IMR-90 (cell line): ENCODE measurements around the gene NUP98. TPM values are rescaled to one million over a fixed set of nuclear protein-coding genes. Genes with fewer than 3 reads are reported as not detected.

Source experiments
- ATAC-seq: fragments of 200-7000 bp; cut with Tn5 transposase; 2 replicates; pipeline ENCODE4 v1.9.1; 2020; ENCODE audit warnings: low read depth, mild to moderate bottlenecking, moderate library complexity
- BruUV-seq: library from RNA; stranded (reverse); fragments of 400-500 nt; replicated peaks from 2 replicates; lab custom pipeline; 2021; lab: Mats Ljungman, UMichigan
- CTCF ChIA-PET: fragments of 300-600 bp; formaldehyde crosslinking; extraction: SDS; loops from one replicate; lab custom pipeline; 2021; ENCODE audit warnings: antibody characterized with exemption; lab: Yijun Ruan, JAX
- POLR2A ChIA-PET: fragments of 300-600 bp; sonication (Branson Sonifier 250); formaldehyde crosslinking; loops from one replicate; lab custom pipeline; 2022; ENCODE audit warnings: antibody characterized with exemption; ENCODE audit not compliant: unreplicated experiment; lab: Charles Lee
- DNase-seq: peaks from one replicate; pipeline ENCODE4 v3.0.0; 2013
- H2AFZ ChIP-seq: replicated peaks from 2 replicates; pipeline ENCODE3; 2013; ENCODE audit warnings: low read length, mild to moderate bottlenecking; ENCODE audit not compliant: poor library complexity
- H2AK5ac ChIP-seq: 2 replicates; pipeline ENCODE4 v1.6.1; 2013; ENCODE audit warnings: low read depth, low read length, inconsistent platforms
- H2AK9ac ChIP-seq: replicated peaks from 2 replicates; pipeline ENCODE3; 2013; ENCODE audit warnings: mild to moderate bottlenecking, low read depth, low read length, moderate library complexity; ENCODE audit not compliant: poor library complexity
- H2BK120ac ChIP-seq: 2 replicates; pipeline ENCODE4 v1.6.1; 2013; ENCODE audit warnings: low read depth, low read length, inconsistent platforms
- H2BK15ac ChIP-seq: 3 replicates; pipeline ENCODE4 v1.6.1; 2013; ENCODE audit warnings: low read depth, low read length, inconsistent platforms
- H2BK20ac ChIP-seq: 2 replicates; pipeline ENCODE4 v1.6.1; 2013; ENCODE audit warnings: low read depth, mild to moderate bottlenecking, inconsistent platforms, low read length, moderate library complexity
- H2BK5ac ChIP-seq: 2 replicates; pipeline ENCODE4 v1.6.1; 2013; ENCODE audit warnings: mild to moderate bottlenecking, low read depth, low read length, inconsistent platforms; ENCODE audit not compliant: poor library complexity, severe bottlenecking
- H3K14ac ChIP-seq: replicated peaks from 2 replicates; pipeline ENCODE4 v1.6.1; 2013; ENCODE audit warnings: low read depth, low read length, inconsistent platforms
- H3K18ac ChIP-seq: 2 replicates; pipeline ENCODE4 v1.6.1; 2013; ENCODE audit warnings: low read depth, low read length, control low read depth
- H3K23ac ChIP-seq: 2 replicates; pipeline ENCODE4 v1.6.1; 2013; ENCODE audit warnings: low read depth, low read length, inconsistent platforms
- H3K27ac ChIP-seq: 2 replicates; pipeline ENCODE4 v1.5.1; 2013; ENCODE audit warnings: mild to moderate bottlenecking, control low read depth, low read length; ENCODE audit not compliant: insufficient read depth
- H3K27me3 ChIP-seq: 2 replicates; pipeline ENCODE4 v1.6.1; 2013; ENCODE audit warnings: low read length; ENCODE audit not compliant: control insufficient read depth, insufficient read depth
- H3K36me3 ChIP-seq: 2 replicates; pipeline ENCODE4 v1.6.1; 2013; ENCODE audit warnings: low read length, mixed read lengths; ENCODE audit not compliant: control insufficient read depth, insufficient read depth
- H3K4ac ChIP-seq: 2 replicates; pipeline ENCODE4 v1.6.1; 2013; ENCODE audit warnings: low read depth, low read length, inconsistent platforms
- H3K4me1 ChIP-seq: 2 replicates; pipeline ENCODE4 v1.6.1; 2013; ENCODE audit warnings: low read length, mixed read lengths; ENCODE audit not compliant: control insufficient read depth, insufficient read depth
- H3K4me2 ChIP-seq: 2 replicates; pipeline ENCODE4 v1.6.1; 2013; ENCODE audit warnings: low read depth, mild to moderate bottlenecking, control low read depth, low read length, moderate library complexity
- H3K4me3 ChIP-seq: 2 replicates; pipeline ENCODE4 v1.5.1; 2013; ENCODE audit warnings: low read depth, mild to moderate bottlenecking, control low read depth, low read length, moderate library complexity; ENCODE audit not compliant: insufficient read depth
- H3K56ac ChIP-seq: 2 replicates; pipeline ENCODE4 v1.6.1; 2013; ENCODE audit warnings: low read length, inconsistent platforms; ENCODE audit not compliant: insufficient read depth; ENCODE audit errors: extremely low read depth
- H3K79me1 ChIP-seq, 2 experiments: 2 replicates each; pipeline ENCODE4 v1.6.1; 2013; ENCODE audit warnings: low read length in 2 of 2, inconsistent platforms in 1 of 2, low read depth in 1 of 2
- H3K9ac ChIP-seq: 2 replicates; pipeline ENCODE4 v1.6.1; 2013; ENCODE audit warnings: low read depth, low read length, control low read depth
- H3K9me1 ChIP-seq: 2 replicates; pipeline ENCODE4 v1.6.1; 2013; ENCODE audit warnings: low read length, inconsistent platforms; ENCODE audit not compliant: insufficient read depth
- H3K9me3 ChIP-seq: 2 replicates; pipeline ENCODE4 v1.6.1; 2013; ENCODE audit warnings: low read length; ENCODE audit not compliant: control insufficient read depth, insufficient read depth
- H4K20me1 ChIP-seq: 2 replicates; pipeline ENCODE4 v1.6.1; 2013; ENCODE audit warnings: low read length, inconsistent platforms; ENCODE audit not compliant: insufficient read depth
- H4K5ac ChIP-seq: 2 replicates; pipeline ENCODE4 v1.6.1; 2013; ENCODE audit warnings: mild to moderate bottlenecking, low read depth, low read length, control low read depth
- H4K8ac ChIP-seq, 2 experiments: 2 replicates each; pipeline ENCODE4 v1.6.1; 2013; ENCODE audit warnings: low read depth in 2 of 2, low read length in 2 of 2, control low read depth in 1 of 2, inconsistent platforms in 1 of 2
- H4K91ac ChIP-seq: 2 replicates; pipeline ENCODE4 v1.6.1; 2013; ENCODE audit warnings: low read depth, low read length, inconsistent platforms; ENCODE audit not compliant: insufficient read depth
- BHLHE40 ChIP-seq: fragments of 150-350 bp; IDR thresholded peaks from 2 replicates; pipeline ENCODE4 v1.6.1; 2016; ENCODE audit warnings: mild to moderate bottlenecking, low read depth, low read length
- CEBPB ChIP-seq: IDR thresholded peaks from 2 replicates; pipeline ENCODE4 v1.6.1; 2012; ENCODE audit warnings: low read depth, low read length, improper control_type of control experiment
- CHD1 ChIP-seq: IDR thresholded peaks from 2 replicates; pipeline ENCODE4 v1.6.1; 2012; ENCODE audit warnings: low read depth, low read length, improper control_type of control experiment
- CTCF ChIP-seq: conservative IDR thresholded peaks from 2 replicates; pipeline ENCODE4 v1.5.1; 2012; ENCODE audit warnings: mild to moderate bottlenecking, low read depth, low read length, improper control_type of control experiment
- ELK1 ChIP-seq: fragments of 150-350 bp; IDR thresholded peaks from 2 replicates; pipeline ENCODE4 v1.6.1; 2016; ENCODE audit warnings: low read depth, mild to moderate bottlenecking, low read length, moderate library complexity, borderline replicate concordance
- FOS ChIP-seq: fragments of 150-350 bp; IDR thresholded peaks from 2 replicates; pipeline ENCODE4 v1.6.1; 2016; ENCODE audit warnings: low read depth, low read length
- MAFK ChIP-seq: IDR thresholded peaks from 2 replicates; pipeline ENCODE4 v1.6.1; 2012; ENCODE audit warnings: low read depth, low read length, improper control_type of control experiment
- MAZ ChIP-seq: IDR thresholded peaks from 2 replicates; pipeline ENCODE4 v1.6.1; 2012; ENCODE audit warnings: low read depth, mild to moderate bottlenecking, low read length, improper control_type of control experiment, moderate library complexity, borderline replicate concordance
- MXI1 ChIP-seq: IDR thresholded peaks from 2 replicates; pipeline ENCODE4 v1.6.1; 2012; ENCODE audit warnings: low read depth, mild to moderate bottlenecking, low read length, moderate library complexity, borderline replicate concordance
- NFE2L2 ChIP-seq: fragments of 150-350 bp; IDR thresholded peaks from 2 replicates; pipeline ENCODE4 v1.6.1; 2016; ENCODE audit warnings: low read depth, mild to moderate bottlenecking, low read length
- POLR2A ChIP-seq: IDR thresholded peaks from 2 replicates; pipeline ENCODE4 v1.6.1; 2012; ENCODE audit warnings: mild to moderate bottlenecking, low read depth, low read length
- RAD21 ChIP-seq: IDR thresholded peaks from 2 replicates; pipeline ENCODE4 v1.6.1; 2012; ENCODE audit warnings: low read length, improper control_type of control experiment
- RCOR1 ChIP-seq: IDR thresholded peaks from 2 replicates; pipeline ENCODE4 v1.6.1; 2012; ENCODE audit warnings: mild to moderate bottlenecking, low read length, improper control_type of control experiment; ENCODE audit not compliant: insufficient replicate concordance
- RFX5 ChIP-seq: IDR thresholded peaks from 2 replicates; pipeline ENCODE4 v1.8.0; 2012; ENCODE audit warnings: low read depth, mild to moderate bottlenecking, low read length, moderate library complexity
- SMC3 ChIP-seq: fragments of 150-350 bp; IDR thresholded peaks from 2 replicates; pipeline ENCODE4 v1.6.1; 2016; ENCODE audit warnings: low read depth, mild to moderate bottlenecking, antibody characterized with exemption, low read length, moderate library complexity
- USF2 ChIP-seq: fragments of 150-350 bp; IDR thresholded peaks from 2 replicates; pipeline ENCODE4 v1.6.1; 2017; ENCODE audit warnings: mild to moderate bottlenecking, antibody characterized with exemption, low read length, low read depth
- dilution Hi-C: fragments of 300-500 bp; cut with HindIII; formaldehyde crosslinking; loops from one replicate; pipeline ENCODE4 v1.14.3; 2018; ENCODE audit warnings: low sequenced_read_pairs; ENCODE audit not compliant: unreplicated experiment
- in situ Hi-C: fragments of 300-500 bp; cut with MboI; formaldehyde crosslinking; loops from 3 replicates; pipeline ENCODE4 v1.14.3; 2019; ENCODE audit warnings: low sequenced_read_pairs, inconsistent platforms, mixed read lengths
- intact Hi-C: fragments of 100-400 bp; cut with micrococcal nuclease; formaldehyde crosslinking; loops from 2 replicates; pipeline ENCODE4 v1.10.0; 2022
- polyA plus RNA-seq, 3 experiments: library from polyadenylated mRNA; depleted of rRNA; stranded (reverse); fragments of >200 nt; gene quantifications; 2 replicates each; pipeline ENCODE4 v1.2.3, GENCODE V29; 2012; ENCODE audit warnings: low replicate concordance in 1 of 3
- total RNA-seq: library from RNA; depleted of rRNA; stranded (reverse); fragments of >200 nt; gene quantifications from 2 replicates; pipeline ENCODE4 v1.2.3, GENCODE V29; 2012

The NUP98 gene
- total and polyA plus RNA-seq, 2 of the 4 experiments (the other 2 are of a cell fraction): 103 to 138 TPM

- H3K27me3 ChIP-seq: no peaks in the 10 kb centered on the region
- POLR2A ChIA-PET: no interaction called here
- H2AK5ac ChIP-seq: no peak overlapping the region
- dilution Hi-C loops (no loop called here), in situ Hi-C loops (no loop called here), intact Hi-C loops (no loop called here)
- H4K5ac ChIP-seq: no peak overlapping the region
- H3K14ac ChIP-seq: no peak overlapping the region
- no peak overlapping the region for H3K27ac ChIP-seq
- no TSS peak for BruUV-seq
- H2BK5ac ChIP-seq: no peak overlapping the region
- no peak overlapping the region for H2BK20ac ChIP-seq
- CTCF ChIA-PET: no interaction called here
- no peak overlapping the region for H3K23ac ChIP-seq
- H2BK15ac ChIP-seq: no peak overlapping the region
- no peak for TF ChIP-seq MAZ
- no peak for TF ChIP-seq SMC3
- TF ChIP-seq ELK1: no peak
- no peak for TF ChIP-seq NFE2L2
- TF ChIP-seq RAD21: no peak
- TF ChIP-seq MAFK: no peak
- TF ChIP-seq POLR2A: no peak
- TF ChIP-seq CEBPB: no peak
- no peak for TF ChIP-seq FOS
- TF ChIP-seq RCOR1: no peak
- no peak for TF ChIP-seq MXI1
- no peak for TF ChIP-seq BHLHE40
- TF ChIP-seq CTCF: no peak
- no peak for TF ChIP-seq CHD1
- no peak for TF ChIP-seq RFX5
- TF ChIP-seq USF2: no peak
- H3K4me3 ChIP-seq: no peak overlapping the region
- no peak overlapping the region for H3K4ac ChIP-seq
- no peak overlapping the region for H4K8ac ChIP-seq
- H3K56ac ChIP-seq: no peak overlapping the region
- no peak overlapping the region for H2AK9ac ChIP-seq
- no peaks in the 10 kb centered on the region for H3K9me3 ChIP-seq
- no peaks in the 10 kb centered on the region; the same call in 1 of the 2 replicates for H3K9me1 ChIP-seq
- H2BK120ac ChIP-seq: no peak overlapping the region
- peaks cover 40% of the 10 kb centered on the region for H3K36me3 ChIP-seq
- no peak overlapping the region for H3K18ac ChIP-seq
- H4K91ac ChIP-seq: no peak overlapping the region
- no peak overlapping the region for H3K4me2 ChIP-seq
- no peak overlapping the region for H3K9ac ChIP-seq
- DNase-seq (no peak), ATAC-seq (no peak)
- no peaks in the 10 kb centered on the region for H3K4me1 ChIP-seq
- H3K79me1 ChIP-seq: peaks cover 21 to 48% of the 10 kb centered on the region in 2 experiments
- H4K20me1 ChIP-seq: no peaks in the 10 kb centered on the region
- no peak overlapping the region for H2AFZ ChIP-seq
These were observed 60.5 kb downstream of the NUP98 start for GRCh38 chr11:3736816-3737215.
